Superior temporal gyrus (tissue), 1 donor: ENCODE measurements around the gene OSBPL1A.
A peak's percentile ranks its signal among the peaks of the same experiment; 100 is the strongest.

Experiments
- DNase-seq: peaks from one replicate; pipeline ENCODE4 v3.0.0-alpha.2; 2016; ENCODE audit errors: extremely low spot score

Gene OSBPL1A

GRCh38 chr18:24267878-24268277 is 129.7 kb downstream of the OSBPL1A start:
- no peak for DNase-seq

GRCh38 chr18:24266131-24266530 is 131.5 kb downstream of the OSBPL1A start:
- DNase-seq: no peak

- peak; percentile 69 for DNase-seq
Measured at GRCh38 chr18:24265502-24266064, 132.0 kb downstream of the OSBPL1A start.

- DNase-seq: peak; percentile 67
Measured at GRCh38 chr18:24263050-24263449, 134.6 kb downstream of the OSBPL1A start.

GRCh38 chr18:24262087-24262486 is 135.5 kb downstream of the OSBPL1A start:
- DNase-seq: peak; percentile 75

- DNase-seq: no peak
Measured at GRCh38 chr18:24259869-24260641, 137.6 kb downstream of the OSBPL1A start.

- DNase-seq: no peak
Measured at GRCh38 chr18:24254071-24254470, 143.6 kb downstream of the OSBPL1A start.

- no peak for DNase-seq
Measured at GRCh38 chr18:24249716-24250115, 147.9 kb downstream of the OSBPL1A start.

GRCh38 chr18:24248359-24248758 is 149.3 kb downstream of the OSBPL1A start:
- DNase-seq: no peak

GRCh38 chr18:24246143-24246542 is 151.5 kb downstream of the OSBPL1A start:
- DNase-seq: no peak

GRCh38 chr18:24244698-24245097 is 152.9 kb downstream of the OSBPL1A start:
- no peak for DNase-seq

- DNase-seq: no peak
Measured at GRCh38 chr18:24243677-24244076, 153.9 kb downstream of the OSBPL1A start.

- no peak for DNase-seq
Measured at GRCh38 chr18:24239341-24239740, 158.3 kb downstream of the OSBPL1A start.

- no peak for DNase-seq
Measured at GRCh38 chr18:24238387-24238786, 159.2 kb downstream of the OSBPL1A start.

- no peak for DNase-seq
Measured at GRCh38 chr18:24234850-24235418, 162.7 kb downstream of the OSBPL1A start.

GRCh38 chr18:24234330-24234729 is 163.3 kb downstream of the OSBPL1A start:
- no peak for DNase-seq

GRCh38 chr18:24232800-24233199 is 164.8 kb downstream of the OSBPL1A start:
- peak; percentile 59 for DNase-seq

GRCh38 chr18:24231773-24232735 is 165.6 kb downstream of the OSBPL1A start:
- peak; percentile 69 for DNase-seq

GRCh38 chr18:24230766-24231165 is 166.9 kb downstream of the OSBPL1A start:
- no peak for DNase-seq

GRCh38 chr18:24228667-24229041 is 169.0 kb downstream of the OSBPL1A start:
- DNase-seq: no peak

- DNase-seq: no peak
Measured at GRCh38 chr18:24227977-24228666, 169.5 kb downstream of the OSBPL1A start.
